ENCODE results near the gene GALNT11.

GRCh38 chr7:152107945-152108344 lies 82.5 kb downstream of the GALNT11 start:
- TF ChIP-seq CTCF (IDR thresholded peaks at IDR 0.05), result no peak
- TF ChIP-seq EP300 (IDR thresholded peaks at IDR 0.05), result no peak
- no peak for TF ChIP-seq POLR2A (IDR thresholded peaks at IDR 0.05)
- no peak for TF ChIP-seq POLR2AphosphoS5 (IDR thresholded peaks at IDR 0.05)
